Mucosa of descending colon (tissue), 3 donors: ENCODE data around the gene IL4. TPM values are rescaled to one million over a fixed set of nuclear protein-coding genes. Genes with fewer than 3 reads are reported as not detected.

Experiments used
- ATAC-seq: fragments of 200-7000 bp; cut with Tn5 transposase; one replicate; pipeline ENCODE4 v1.9.1; 2020; ENCODE audit warnings: mild to moderate bottlenecking, moderate library complexity
- DNase-seq, 3 donors: peaks; one replicate each; pipeline ENCODE4 v3.0.0-alpha.2; 2020
- H3K36me3 ChIP-seq: fragments of 200-600 bp; one replicate; pipeline ENCODE4 v1.8.0; 2021; ENCODE audit warnings: low read depth, mild to moderate bottlenecking
- H3K4me1 ChIP-seq: fragments of 200-600 bp; one replicate; pipeline ENCODE4 v1.8.0; 2021; ENCODE audit warnings: low read depth, mild to moderate bottlenecking
- H3K4me3 ChIP-seq: fragments of 200-600 bp; one replicate; pipeline ENCODE4 v1.8.0; 2021; ENCODE audit warnings: mild to moderate bottlenecking
- H3K9me3 ChIP-seq: fragments of 200-600 bp; one replicate; pipeline ENCODE4 v1.8.0; 2021; ENCODE audit warnings: mild to moderate bottlenecking
- intact Hi-C, 2 donors: fragments of 100-400 bp; cut with DNase I in 1 of 2; cut with micrococcal nuclease in 1 of 2; formaldehyde crosslinking; loops; one replicate each; pipeline versions ENCODE4 v1.11.0 to v1.11.1; 2022; cut with DNase I, micrococcal nuclease
- total RNA-seq, 3 donors: library from RNA; stranded (reverse); fragmentation: NEBNext Ultra II Directional in 2 of 3; extraction: Animal tissue kit (Norgen Biotek cat#: 25700) in 2 of 3; gene quantifications; one replicate each; pipeline versions ENCODE4 v1.2.1 to v1.2.4, GENCODE V29; 2021 to 2023
- TF ChIP-seq, protein P1 (sequence below): fragments of 200-600 bp; IDR thresholded peaks from one replicate; pipeline ENCODE4 v1.8.0; 2022; ENCODE audit warnings: antibody characterized with exemption, mild to moderate bottlenecking
- donor health status: DM: no; HTN: no; CAD: no; lungs with moderate emphysema.
- donor health status: DM: no; HTN: no; CAD: no.
- donor health status: DM: no; HTN: yes; CAD: no.

IL4 gene
- total RNA-seq, 3 donors from 2014 or later, result not detected

GRCh38 chr5:132704875-132705274, 31.1 kb downstream of the IL4 start:
- no peak for ATAC-seq
- no peaks in the 10 kb centered on the region for H3K9me3 ChIP-seq
- intact Hi-C loops, result no loop called here
- no peaks in the 10 kb centered on the region for H3K36me3 ChIP-seq
- H3K4me3 ChIP-seq, result no peak overlapping the region
- DNase-seq, result no peak
- TF ChIP-seq, protein P1, sequence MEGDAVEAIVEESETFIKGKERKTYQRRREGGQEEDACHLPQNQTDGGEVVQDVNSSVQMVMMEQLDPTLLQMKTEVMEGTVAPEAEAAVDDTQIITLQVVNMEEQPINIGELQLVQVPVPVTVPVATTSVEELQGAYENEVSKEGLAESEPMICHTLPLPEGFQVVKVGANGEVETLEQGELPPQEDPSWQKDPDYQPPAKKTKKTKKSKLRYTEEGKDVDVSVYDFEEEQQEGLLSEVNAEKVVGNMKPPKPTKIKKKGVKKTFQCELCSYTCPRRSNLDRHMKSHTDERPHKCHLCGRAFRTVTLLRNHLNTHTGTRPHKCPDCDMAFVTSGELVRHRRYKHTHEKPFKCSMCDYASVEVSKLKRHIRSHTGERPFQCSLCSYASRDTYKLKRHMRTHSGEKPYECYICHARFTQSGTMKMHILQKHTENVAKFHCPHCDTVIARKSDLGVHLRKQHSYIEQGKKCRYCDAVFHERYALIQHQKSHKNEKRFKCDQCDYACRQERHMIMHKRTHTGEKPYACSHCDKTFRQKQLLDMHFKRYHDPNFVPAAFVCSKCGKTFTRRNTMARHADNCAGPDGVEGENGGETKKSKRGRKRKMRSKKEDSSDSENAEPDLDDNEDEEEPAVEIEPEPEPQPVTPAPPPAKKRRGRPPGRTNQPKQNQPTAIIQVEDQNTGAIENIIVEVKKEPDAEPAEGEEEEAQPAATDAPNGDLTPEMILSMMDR, result no peak
- no peaks in the 10 kb centered on the region for H3K4me1 ChIP-seq

DNA sequence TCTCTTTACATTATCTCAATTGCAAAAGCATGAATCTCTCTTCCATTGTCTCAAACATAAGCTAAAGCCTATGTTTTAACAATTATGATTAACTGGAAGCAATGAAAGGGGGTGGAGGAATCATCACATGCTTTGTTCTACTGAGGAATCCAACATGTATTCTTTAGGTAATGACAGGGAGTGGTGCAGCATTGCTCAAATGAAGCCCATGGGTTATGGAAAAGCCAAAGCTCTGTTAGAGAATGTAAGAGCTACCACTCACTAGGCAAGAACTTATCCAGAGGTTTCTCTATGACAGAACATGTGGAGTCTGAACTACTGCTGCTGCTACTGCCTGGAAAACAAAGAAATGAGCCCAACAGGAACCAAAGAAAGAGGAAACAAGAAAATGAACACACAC, 34.9 kb downstream of the IL4 start:
- Histone ChIP-seq H3K4me1 (no peaks in the 10 kb centered on the region), H3K4me3 (no peak overlapping the region), H3K36me3 (no peaks in the 10 kb centered on the region), H3K9me3 (no peaks in the 10 kb centered on the region)
- intact Hi-C loops, result no loop called here
- TF ChIP-seq, protein P1, result no peak
- ATAC-seq (no peak), DNase-seq (no peak)

GRCh38 chr5:132714456-132715307, 40.9 kb downstream of the IL4 start:
- Histone ChIP-seq H3K36me3 (no peaks in the 10 kb centered on the region), H3K4me3 (no peak overlapping the region), H3K9me3 (no peaks in the 10 kb centered on the region), H3K4me1 (no peaks in the 10 kb centered on the region)
- DNase-seq (no peak), ATAC-seq (no peak)
- TF ChIP-seq, protein P1, result no peak
- intact Hi-C loops, result no loop called here

GRCh38 chr5:132718544-132719312, 44.9 kb downstream of the IL4 start:
- TF ChIP-seq, protein P1, result no peak
- Histone ChIP-seq H3K4me3 (no peak overlapping the region), H3K36me3 (no peaks in the 10 kb centered on the region), H3K4me1 (no peaks in the 10 kb centered on the region), H3K9me3 (no peaks in the 10 kb centered on the region)
- DNase-seq, result no peak
- no peak for ATAC-seq
- intact Hi-C loops, result no loop called here

DNA sequence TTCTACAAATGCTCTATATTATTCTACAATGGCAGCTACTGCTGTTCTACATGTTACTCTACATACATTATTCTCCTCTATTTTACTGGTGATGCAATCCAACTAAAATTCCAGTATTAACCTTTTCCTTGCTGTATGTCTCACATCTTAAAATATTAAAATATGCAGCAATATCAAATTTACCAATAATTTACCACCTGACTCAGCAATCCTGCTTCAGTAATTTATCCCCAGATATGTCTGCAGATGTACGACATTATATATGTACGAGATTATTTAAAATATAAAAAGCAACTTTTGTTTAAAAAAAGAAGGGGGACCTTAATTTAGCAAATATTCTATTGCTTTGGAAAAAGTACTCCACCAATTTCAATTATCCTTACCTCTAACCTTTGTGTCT, 52.0 kb downstream of the IL4 start:
- H3K36me3 ChIP-seq, result no peaks in the 10 kb centered on the region
- H3K4me3 ChIP-seq, result no peak overlapping the region
- DNase-seq, result no peak
- H3K4me1 ChIP-seq, result no peaks in the 10 kb centered on the region
- no peak for ATAC-seq
- TF ChIP-seq, protein P1, result no peak
- intact Hi-C loops, result no loop called here
- no peaks in the 10 kb centered on the region for H3K9me3 ChIP-seq
